ENCODE data around the gene ANKRD16.
"Not testable (repeated sequence)": the region's sequence is repeated elsewhere in the genome, so short reads cannot be mapped to it uniquely, and the experiment has no call there.

The ANKRD16 gene

DNA sequence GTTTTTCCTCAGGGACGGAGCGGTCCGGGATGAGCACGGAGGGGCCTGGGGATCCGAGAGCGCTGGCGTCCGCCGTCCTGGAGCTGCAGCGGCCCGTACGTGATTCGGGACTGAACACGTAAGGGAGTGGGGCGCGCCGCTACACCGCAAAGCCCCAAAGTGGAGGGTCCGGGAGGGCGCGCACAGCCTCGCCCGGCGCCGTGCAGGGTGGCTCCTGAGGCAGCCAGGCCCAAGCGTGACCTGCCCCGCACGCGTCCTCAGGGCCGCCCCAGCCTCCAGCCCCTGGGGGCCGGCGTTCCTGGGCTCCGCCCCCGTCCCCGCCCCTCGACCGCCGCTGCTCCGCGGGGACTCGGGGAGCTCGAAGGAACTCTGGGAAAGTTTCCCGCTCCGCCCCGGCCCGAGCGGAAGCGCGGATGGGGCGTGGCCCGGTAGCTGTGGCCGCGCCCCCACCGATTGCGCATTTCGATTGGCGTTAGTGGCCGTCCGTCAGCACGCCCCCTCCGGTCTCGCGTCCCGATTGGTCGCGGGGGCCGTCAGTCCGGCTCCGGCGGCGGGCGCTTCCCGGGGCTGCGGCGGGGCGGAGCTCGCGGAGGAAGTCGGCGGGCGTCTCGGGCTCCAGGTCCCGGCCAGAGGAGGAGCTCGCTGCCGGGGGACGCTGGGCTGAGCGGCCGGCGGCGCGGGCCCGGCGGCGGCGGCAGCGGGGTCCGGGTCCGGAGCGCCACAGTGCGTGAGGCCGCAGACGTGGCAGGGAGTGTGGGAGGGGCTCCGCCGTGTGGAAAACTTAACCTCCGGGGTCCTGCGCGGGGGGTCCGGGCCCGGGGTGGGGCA, at the start of gene ANKRD16, which contains the start of gene FBH1:
ANKRD16 (minus strand) TSS at position 270 of the 828 bp plus-strand sequence. CDS start 539 bp downstream, outside the sequence.
FBH1 (plus strand) TSS at position 620 of the 828 bp plus-strand sequence; CDS start at position 723, 103 bp downstream.
- peak; percentile 95 for DNase-seq (ENCODE audit: low spot score)

DNA sequence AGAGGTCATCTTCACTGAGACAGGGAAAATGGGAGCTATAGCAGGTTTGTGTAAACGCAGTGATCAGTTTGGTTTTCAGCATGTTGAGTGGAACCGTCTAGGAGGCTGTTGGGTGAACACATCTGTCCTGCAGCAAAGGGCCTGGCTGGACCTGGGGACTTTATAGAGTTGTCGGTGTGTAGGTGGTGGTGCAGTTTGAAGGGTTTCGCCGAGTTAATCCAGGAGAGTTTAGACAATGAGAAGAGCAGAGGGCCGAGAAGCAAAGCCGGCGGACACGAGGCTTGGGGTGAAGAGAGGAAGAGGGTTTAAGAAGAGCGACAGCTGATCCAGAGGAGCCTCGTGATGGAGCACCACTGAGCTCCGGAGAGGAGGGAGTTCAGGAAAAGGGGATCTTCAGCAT, 48.6 kb upstream of the ANKRD16 start:
- DNase-seq (ENCODE audit: low spot score), result no peak

DNA sequence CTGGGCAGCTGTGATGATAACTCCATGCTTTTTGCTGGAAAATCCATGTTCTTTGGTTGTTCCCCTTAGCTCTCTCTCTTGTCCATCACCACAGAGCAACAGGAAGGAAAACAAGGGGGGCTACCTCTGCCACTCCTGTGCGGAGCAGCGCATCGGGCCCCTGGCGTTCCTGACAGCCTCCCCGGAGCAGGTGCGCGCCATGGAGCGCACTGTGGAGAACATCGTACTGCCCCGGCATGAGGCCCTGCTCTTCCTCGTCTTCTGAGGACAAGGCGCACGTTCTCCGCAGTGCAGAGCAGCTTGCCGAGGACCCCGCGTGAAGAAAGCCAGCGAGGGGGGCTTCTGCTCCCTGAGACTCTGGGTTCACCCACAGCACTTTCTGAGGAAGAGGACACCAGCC, 47.3 kb upstream of the ANKRD16 start:
- no peak for DNase-seq (ENCODE audit: low spot score)

DNA sequence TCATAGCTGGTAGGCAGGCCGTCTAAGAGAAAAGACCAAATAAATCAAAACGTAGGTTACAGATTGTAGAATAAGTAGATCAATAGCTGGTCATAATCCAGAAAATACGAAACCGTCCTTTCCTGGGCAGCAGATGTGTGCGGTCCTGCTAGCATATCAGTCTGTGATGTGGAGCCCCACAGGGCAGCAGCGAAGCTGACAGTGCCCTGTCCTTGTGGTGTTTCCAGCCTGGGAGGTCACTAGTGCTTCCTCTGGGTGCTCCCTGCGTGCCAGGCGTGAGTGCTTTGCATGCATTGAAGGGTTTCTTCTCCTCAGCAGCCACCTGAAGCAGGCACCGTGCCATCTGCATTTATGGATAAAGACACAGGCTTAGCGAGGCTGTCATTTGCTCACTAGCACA, 45.9 kb upstream of the ANKRD16 start:
- DNase-seq (ENCODE audit: low spot score), result no peak

DNA sequence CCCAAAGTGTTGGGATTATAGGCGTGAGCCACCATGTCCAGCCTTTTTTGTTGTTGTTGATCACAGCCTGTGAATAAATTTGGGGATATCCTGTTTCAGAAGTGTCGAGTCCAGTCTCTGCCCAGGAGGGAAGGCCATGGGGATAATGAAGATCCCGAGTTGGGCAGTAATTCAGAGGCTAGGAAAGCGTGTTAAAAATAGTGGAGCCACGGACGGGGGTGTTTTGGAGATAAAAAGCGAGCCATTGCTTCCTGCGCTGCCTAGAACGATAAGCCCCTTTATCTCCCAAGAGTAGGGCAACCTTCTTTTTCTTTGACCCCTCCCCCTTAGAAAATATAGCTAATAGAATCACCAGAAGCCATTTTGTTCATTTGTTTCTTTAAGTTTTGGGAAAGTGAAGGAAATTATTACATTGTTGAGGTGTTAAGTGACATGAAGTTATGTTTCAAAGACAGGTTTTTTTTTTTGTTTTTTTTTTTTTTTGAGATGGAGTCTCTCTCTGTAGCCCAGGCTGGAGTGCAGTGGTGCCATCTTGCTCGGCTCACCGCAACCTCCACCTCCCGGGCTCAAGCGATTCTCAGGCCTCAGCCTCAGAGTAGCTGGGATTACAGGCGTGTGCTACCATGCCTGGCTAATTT, 44.3 kb upstream of the ANKRD16 start:
- DNase-seq (ENCODE audit: low spot score), result no peak

DNA sequence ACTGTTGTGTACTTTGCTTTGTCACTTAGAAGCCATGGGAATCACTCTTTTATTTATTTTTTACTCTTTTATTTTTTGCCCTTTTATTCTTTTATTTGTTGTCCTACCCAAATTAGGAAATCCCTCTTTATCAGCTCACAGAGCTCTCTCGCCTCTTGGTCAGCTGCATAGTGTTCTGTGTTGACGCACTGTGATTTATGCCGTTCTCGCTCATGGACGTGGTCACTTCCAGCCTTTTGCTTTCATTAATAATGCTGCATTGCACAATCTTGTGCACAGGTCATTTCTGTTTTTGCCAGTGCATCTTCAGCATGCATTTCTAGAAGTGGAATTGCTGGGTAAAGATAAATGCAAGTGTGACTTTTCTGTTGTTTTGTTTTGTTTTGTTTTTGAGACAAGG, 42.7 kb upstream of the ANKRD16 start:
- DNase-seq (ENCODE audit: low spot score), result no peak

DNA sequence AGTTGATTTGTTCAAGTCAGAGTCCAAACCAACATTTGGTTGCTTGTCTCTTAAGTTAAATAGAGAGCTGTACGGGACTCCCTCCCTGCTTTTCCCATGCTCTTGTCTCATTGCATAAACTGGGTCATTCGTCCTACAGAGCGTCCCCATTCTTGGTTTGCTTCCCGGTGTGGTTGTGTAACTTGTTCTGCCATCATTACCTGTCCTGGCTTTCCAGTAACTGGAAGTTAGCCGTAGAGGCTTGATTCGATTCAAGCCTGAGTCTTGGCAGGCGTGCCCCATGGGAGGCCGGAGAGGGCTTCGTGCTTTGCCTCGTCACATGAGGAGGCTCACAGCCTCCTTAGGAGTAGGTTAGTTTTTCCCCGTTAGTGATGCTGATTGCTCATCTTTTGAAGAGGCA, 40.6 kb upstream of the ANKRD16 start:
- no peak for DNase-seq (ENCODE audit: low spot score)

DNA sequence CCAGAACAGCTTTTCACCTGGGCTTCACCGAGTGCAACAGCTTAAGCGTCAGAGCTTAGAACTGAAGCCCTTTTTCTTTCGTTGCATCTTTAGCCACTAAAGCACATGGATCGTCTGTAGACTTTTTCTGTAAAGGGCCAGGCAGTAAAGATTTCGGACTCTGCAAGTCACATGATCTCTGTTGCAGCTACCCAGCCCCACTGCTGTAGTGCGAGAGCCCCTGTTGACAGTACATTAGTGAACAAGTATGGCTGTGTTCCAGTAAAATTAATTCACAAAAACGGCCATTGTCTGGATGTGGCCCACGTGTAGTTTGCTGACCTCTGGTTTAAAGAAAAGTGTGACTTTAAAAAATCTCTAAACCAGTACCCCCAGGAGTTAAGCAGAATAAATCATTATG, 39.7 kb upstream of the ANKRD16 start:
- DNase-seq (ENCODE audit: low spot score), result no peak

DNA sequence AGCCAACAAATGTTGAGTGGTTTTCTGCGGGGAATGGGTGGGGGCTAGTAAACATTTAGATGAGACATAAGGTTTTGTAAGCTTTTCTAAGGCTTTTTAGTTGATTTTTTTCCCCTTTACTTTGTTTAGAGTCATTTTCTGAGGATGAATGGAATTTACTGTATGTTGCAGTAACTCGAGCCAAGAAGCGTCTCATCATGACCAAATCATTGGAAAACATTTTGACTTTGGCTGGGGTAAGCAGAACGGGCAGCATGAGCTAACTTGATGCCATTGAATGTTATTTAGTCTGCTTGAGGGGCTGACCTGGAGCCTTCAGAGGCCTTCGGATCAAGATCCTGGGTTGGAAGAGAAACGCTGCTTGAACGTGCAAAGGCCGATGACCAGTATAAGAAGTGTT, 37.6 kb upstream of the ANKRD16 start:
- no peak for DNase-seq (ENCODE audit: low spot score)

DNA sequence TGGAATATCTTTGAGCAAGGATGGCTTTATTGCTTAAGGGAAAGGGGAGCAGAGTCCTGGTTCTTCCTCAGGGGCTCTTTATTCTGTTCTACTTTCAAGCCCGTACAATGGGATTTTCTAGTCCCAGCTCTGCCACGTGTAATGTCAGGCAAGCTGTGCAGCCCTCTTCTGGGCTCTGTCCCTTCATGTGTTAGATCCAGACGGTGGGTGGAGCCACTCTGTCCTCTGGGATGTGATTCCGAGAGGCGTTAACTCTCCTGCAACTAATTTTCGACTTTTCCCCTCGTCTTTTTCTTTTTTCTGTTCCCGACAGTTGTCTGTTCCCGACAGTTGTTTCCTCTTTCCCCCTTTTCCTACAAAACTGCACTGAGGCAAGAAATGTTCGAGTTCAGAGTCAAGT, 35.2 kb upstream of the ANKRD16 start:
- DNase-seq (ENCODE audit: low spot score), result no peak

DNA sequence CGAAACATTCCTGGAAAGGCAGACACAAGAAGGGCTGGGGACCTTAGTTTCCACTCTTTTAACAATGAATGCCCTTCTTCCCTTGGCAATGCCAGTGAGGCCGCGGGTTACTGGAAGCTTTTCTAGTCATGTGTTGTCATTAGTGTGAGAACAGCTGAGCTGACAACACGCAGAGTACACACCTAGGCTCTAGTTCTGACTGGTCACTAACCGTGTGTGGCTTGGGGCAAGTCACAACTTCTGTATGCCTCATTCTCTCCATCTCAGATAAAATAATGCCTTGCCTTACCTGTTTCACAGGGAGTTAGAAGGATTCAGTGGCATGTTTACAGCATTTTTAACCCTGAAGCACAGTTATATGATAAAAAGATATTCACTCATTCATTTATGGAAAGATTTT, 32.1 kb upstream of the ANKRD16 start:
- DNase-seq (ENCODE audit: low spot score), result no peak

DNA sequence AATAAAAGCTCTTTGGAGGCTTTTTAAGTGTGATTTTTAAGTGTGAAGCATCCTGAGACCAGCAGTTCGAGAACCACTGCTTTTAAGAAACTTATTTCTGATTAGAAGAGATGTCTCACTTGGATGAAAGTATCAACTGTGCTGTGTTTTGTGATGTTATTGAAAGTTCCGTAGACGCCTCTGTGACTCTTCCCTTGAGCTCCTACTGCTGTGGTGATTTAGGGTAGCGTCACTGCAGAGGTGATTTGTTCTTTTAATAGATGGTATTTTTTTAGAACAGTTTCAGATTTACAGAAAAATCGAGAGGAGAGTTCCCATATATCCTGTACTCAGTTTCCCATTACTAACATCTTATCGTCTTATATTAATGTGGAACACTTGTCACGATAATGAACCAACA, 29.9 kb upstream of the ANKRD16 start:
- DNase-seq (ENCODE audit: low spot score), result no peak

DNA sequence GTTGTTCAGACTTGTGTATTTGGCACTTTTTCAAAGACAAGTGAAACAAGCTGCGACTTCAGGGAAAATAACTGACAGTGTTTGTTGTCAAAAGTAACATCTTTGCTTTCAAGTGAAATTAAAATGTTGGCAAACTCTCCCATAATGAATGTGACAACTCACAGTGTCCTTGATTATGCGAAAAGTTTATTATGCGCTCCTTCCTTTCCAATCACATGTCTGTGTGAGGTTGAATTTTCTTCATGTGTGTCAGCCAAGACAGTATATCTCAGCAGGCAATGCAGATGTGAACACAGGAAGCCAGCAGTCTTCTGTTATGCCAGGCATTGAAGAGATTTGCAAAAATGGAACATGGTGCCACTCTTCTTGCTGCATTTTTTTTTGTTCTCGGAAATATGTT, 29.1 kb upstream of the ANKRD16 start:
- DNase-seq (ENCODE audit: low spot score), result no peak

DNA sequence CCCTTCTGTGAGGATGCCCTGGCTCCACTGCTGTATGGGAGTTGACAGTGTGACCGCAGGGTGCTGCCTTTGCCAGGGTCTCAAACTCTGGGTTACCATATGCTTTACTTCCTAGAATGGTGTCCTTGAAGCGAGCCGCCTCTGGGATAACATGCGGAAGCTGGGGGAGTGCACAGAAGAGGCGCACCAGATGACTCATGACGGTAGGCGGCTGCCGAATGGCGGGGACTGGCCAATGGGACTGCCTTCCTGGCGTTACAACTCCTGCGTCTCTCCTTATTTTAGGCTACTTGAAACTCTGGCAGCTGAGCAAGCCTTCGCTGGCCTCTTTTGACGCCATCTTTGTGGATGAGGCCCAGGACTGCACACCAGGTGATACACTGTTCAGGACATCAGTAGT, 27.6 kb upstream of the ANKRD16 start:
- no peak for DNase-seq (ENCODE audit: low spot score)

DNA sequence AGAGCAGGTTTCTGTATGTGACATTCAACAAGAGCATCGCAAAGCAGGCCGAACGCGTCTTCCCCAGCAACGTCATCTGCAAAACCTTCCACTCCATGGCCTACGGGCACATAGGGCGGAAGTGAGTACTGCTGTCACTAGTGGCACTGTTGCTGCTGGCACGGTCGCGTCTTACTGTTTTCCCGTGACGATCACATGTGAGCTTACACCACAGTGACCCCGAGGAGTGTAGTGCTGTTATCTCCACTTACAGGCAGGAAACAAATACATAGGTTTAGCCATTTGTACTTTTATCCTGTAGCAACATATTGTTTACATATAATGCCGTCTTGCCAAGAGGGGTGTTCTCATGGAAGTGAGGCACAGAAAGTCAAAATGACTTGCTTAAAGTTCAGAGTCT, 25.8 kb upstream of the ANKRD16 start:
- no peak for DNase-seq (ENCODE audit: low spot score)

DNA sequence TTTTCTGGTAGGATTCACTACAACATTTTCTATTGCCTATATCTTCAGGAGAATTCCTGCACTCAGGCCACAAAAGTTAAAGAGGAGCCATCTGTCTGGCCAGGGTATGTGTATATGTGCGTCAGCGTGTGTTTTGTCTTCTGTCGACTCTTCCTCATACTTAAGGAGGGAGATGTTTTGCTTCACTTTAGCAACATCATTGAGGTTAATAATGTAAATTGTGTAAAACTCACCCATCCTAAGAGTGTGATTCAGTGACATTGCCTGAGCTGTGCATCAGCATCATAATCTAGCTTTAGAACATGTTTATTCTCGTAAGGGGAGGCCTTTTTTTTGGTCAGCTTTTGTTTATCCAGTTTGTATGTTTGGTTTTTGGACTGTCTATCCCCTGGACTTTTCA, 24.0 kb upstream of the ANKRD16 start:
- no peak for DNase-seq (ENCODE audit: low spot score)

DNA sequence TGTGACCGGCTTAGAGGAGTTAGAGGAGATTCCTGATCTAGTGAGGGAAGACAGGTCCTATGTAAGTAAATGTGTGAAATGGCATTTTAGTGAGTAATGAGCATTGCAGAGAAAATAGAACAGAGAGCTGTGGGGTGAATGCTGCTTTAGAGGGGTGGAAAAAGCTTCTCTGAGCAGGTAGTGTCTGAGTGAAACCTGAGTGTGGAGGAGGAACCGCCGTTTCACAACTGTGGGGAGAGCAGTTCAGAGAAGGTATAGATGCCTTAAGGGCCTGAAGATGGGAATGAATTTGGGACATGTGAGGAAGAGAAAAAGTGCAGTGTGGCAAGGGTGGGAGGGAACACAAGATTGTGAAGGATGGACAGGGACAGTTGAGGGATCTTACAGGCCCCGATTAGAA, 22.0 kb upstream of the ANKRD16 start:
- DNase-seq (ENCODE audit: low spot score), result no peak

DNA sequence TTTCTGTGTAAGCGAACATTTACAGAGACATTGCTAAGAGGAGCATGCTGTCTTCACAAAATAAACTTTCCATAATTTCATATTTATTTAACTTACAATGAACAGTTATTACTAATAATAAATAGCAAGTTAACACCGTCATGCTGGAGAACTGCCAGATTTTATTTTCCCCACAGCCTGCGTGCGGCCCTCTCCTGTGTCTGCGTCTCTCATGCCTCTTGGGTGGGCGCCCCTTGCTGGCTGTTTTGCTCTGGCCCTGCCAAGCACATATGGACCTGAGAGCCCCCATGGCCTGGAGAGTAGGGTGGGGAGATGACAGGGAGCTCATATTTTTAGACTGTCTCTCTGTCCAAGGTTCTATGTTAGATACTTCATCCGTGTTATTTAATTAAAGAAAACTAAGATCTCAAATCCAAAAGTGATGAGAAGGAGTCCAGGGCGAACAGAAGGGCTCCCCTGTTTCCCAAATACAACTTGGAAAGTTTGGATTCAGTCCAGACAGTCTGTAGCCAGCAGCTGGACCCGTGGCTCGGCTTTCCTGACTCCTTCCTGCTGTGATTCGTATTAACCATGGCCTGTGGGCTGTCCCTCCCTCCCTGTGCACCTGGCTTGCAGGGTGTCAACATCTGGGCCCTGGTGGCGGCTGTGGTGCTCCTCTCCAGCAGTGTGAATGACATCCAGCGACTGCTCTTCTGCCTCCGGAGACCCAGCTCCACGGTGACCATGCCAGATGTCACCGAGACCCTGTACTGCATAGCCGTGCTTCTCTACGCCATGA, 20.8 kb upstream of the ANKRD16 start:
- DNase-seq (ENCODE audit: low spot score), result no peak

DNA sequence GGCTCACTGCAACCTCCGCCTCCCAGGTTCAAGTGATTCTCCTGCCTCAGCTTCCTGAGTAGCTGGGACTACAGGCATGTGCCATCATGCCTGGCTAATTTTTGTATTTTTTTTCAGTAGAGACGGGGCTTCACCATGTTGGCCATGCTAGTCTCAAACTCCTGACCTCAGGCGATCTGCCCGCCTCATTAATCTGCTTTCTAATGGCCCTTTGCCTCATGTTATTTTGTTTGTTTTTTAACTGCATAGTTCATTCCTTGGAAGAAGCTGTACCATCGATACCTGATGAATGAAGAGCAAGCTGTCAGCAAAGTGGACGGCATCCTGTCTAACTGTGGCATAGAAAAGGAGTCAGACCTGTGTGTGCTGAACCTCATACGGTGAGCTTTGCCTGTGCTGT, 19.0 kb upstream of the ANKRD16 start:
- not testable (repeated sequence) for DNase-seq (ENCODE audit: low spot score)

DNA sequence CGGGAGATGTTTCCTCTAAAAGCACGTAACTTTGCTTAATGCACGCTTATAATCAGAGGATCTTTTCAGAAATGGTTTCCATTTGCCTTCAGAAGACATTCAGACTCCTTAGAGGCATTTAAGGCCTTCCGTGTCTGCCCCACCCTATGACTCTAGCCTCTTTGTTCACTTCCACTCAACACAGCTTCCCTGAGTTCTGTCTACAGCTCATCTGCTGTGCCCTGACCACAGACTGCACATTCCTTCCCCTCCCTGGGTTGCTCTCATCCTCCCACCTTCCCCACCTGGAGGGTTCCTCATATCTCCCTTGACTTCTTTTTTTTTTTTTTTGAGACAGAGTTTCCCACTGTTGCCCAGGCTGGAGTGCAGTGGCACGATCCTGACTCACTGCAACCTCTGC, 17.0 kb upstream of the ANKRD16 start:
- no peak for DNase-seq (ENCODE audit: low spot score)

DNA sequence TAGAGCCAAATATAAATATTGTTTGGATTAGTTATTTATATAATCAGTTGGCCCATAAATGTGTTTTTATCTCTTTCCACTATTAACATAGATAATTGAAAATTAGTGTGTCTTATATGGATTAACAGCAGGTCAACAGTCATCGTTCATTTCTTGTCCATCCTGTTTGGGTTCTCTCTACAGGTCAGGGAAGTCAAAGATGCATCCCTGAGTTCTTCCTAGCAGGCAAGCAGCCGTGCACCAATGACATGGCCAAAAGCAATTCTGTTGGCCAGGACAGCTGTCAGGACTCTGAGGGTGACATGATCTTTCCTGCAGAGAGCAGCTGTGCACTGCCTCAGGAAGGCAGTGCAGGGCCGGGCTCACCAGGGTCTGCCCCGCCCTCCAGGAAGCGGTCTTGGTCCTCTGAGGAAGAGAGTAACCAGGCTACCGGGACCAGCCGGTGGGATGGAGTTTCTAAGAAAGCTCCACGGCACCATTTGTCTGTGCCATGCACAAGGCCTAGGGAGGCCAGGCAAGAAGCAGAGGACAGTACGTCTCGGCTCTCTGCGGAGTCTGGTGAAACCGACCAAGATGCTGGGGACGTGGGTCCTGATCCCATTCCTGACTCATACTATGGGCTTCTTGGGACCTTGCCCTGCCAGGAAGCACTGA, 16.3 kb upstream of the ANKRD16 start:
- no peak for DNase-seq (ENCODE audit: low spot score)

DNA sequence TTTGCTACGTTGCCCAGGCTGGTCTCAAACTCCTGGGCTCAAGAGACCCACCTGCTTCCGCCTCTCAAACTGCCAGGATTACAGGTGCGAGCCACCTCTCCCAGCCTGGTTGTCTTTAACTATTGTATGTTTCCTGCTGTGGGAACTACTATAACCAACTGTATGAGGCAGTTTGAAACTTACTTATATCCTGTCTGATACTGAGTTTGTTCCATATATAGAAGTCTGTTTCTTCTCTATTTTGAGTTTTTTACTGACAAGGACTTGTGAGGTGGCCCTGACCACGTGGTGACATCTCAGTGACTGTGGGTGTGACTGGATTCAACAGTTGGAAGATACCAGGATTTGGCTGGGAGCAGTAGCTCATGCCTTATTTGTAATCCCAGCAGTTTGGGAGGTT, 14.5 kb upstream of the ANKRD16 start:
- DNase-seq (ENCODE audit: low spot score), result no peak

Measured in SW480 (cell line).